Epidermal melanocyte (primary cell): Measurements from ENCODE around the gene DAG1.
"Not testable (repeated sequence)": the region's sequence is repeated elsewhere in the genome, so short reads cannot be mapped to it uniquely, and the experiment has no call there.

Experiments
- DNase-seq: peaks from one replicate; pipeline ENCODE4 v3.0.0; 2011; ENCODE audit warnings: low spot score; ENCODE audit not compliant: insufficient read length

DAG1 gene

DNA sequence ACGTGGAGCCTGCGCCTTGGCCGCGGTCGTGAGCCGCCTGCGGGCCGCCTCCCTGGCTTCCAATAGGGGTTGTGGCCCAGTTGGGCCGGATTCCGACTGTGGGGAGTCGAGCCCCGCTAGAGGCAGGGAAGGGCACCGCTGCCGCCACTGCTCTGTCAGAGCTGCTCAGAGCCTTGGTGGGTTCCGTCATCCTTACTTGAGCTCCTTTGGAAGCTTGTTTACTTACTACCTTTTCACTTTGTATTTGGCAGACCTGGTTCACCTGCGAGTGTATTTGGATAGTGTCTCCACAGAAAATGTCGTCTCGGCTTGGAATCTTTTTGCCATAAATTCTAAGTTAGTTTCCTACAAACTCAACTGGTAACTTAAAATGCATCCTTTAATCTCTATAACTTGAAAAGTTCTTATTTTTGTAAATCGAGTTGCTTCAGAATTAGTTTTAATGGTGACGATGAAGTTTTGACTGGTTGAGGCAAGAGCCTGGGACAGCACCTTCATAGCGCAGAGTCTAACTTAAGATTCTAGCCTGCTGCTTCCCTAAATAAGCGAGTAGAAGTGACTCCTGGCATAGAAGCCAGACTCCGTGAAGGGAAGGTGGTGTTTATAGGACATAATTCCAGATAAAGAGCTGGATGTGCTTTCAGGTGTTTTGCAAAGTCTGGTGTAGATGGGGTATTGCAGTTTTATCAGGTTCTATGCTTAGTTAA, 800 bp downstream of the DAG1 start:
- DNase-seq: no peak

GRCh38 chr3:49471856-49472495, 1.9 kb downstream of the DAG1 start:
- no peak for DNase-seq

- no peak for DNase-seq
Measured at GRCh38 chr3:49476563-49476962, 6.5 kb downstream of the DAG1 start.

GRCh38 chr3:49482766-49483165, 12.7 kb downstream of the DAG1 start:
- no peak for DNase-seq

DNA sequence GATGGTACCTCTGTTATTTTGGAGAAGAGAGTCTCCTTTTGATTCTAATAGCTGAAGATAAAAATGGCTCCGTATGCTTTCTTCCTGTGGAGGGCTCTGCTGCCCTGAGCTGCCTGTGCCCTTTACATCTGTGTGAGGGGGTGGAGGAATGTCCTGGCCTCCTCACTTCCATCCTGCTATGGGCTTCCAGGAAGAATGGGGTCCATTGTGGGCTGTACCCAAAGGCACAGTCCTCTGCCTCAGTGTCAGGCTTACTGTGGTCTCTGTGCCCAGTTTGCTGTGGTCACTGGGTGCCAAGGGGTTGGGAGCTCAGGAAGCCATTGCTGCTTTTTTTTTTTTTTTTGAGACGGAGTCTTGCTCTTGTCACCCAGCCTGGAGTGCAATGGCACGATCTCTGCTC, 14.4 kb downstream of the DAG1 start:
- no peak for DNase-seq

DNA sequence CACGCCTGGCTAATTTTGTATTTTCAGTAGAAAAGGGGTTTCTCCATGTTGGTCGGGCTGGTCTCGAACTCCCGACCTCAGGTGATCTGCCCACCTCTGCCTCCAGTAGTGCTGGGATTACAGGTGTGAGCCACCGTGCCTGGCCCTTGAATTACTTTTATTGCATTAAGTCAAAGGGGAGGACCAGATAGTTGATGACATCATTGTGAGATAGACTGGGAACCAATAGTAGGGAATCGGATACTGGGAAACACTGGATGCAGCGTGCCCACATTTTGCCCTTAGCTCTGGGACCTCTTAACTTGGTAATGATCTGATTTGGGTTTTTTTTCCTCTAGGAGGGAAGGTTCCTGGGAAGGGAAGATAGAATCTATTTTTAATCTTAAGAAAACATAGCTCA, 19.2 kb downstream of the DAG1 start:
- DNase-seq: no peak

DNA sequence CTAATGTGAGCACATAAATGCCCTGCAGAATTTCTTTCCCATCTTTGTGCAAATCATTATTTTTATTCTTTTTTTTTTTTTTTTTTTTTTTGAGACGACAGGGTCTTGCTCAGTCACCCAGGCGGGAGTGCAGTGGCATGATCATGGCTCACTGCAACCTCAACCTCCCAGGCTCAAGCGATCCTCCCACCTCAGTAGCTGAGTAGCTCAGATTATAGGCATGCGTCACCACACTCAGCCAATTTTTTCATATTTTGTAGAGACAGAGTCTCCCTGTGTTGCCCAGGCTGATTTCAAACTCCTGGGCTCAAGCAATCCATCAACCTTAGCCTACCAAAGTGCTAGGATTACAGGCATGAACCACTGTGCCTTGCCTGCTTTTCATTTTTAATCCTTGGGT, 22.9 kb downstream of the DAG1 start:
- DNase-seq: no peak

DNA sequence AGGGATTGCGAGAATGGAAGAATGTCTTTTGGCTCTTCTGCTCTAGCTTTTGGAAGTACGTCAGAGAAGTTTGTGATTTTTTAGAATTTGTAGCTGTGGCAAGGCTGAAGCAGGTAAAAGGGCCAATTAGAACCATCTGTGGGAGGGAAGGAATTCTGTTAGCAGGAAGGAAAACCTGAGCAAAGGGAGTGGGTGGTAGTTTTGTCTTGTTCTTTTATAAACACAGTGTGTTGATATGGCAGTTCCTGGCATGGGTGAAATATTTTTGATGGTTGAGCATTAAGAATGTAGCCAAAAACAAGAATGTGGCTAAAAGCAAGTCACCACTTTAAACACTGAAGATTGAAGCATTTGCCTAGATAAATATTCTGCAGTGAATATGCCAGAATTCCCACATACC, 23.8 kb downstream of the DAG1 start:
- no peak for DNase-seq

DNA sequence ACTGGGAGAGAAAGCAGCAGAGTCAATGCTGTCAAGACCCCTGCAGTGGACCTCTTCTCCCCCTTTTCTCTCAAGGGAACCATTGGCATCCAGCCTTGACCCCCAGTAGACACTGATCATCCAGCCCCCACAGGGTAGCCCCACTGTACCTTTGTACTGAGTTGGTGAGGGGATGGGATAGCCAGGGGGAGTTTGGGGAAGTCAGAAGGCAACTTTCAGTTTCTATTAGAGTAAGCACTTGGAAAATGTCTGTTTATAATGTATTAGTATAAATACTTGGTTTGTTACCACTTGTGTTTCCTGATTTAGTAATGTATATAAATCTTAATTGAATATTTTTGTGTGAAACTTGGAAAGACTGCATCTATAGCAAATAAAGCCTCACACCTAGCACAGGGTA, 25.0 kb downstream of the DAG1 start:
- no peak for DNase-seq

- not testable (repeated sequence) for DNase-seq
Measured at GRCh38 chr3:49496845-49497244, 26.8 kb downstream of the DAG1 start.

GRCh38 chr3:49497606-49498005, 27.5 kb downstream of the DAG1 start:
- no peak for DNase-seq

DNA sequence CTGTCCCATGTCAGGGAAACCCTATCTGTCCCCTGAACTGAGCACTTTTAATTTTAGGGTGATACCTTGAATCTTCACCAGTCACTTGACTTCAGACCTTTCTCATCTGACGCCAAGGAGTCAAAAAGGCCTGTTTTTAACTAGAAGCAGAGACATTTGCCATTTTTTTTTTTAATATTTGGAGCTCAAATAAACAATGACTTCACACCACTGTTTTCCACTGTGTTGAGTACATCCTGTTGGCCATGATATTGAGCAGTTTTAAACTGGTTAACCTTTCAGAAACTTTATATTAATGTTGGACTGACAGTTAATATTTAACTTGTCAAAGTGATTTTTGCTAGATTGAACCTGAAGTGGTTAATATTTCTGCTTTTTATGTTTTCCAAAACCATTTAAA, 28.2 kb downstream of the DAG1 start:
- DNase-seq: no peak

DNA sequence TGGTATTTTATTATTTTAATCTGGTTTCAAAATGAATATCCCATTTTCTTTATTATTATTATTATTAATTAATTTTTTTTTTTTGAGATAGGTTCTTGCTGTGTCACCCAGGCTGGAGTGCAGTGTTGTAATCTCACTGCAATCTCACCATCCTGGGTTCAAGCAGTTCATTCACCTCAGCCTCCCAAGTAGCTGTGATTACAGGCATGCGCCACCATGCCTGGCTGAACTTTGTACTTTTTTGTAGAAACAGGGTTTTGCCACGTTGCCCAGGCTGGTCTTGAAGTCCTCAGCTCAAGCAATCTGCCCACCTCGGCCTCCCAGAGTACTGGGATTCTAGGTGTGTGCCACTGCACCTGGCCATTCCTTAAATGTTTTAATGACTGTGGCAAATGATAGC, 28.6 kb downstream of the DAG1 start:
- DNase-seq: no peak

- DNase-seq: no peak
Measured at GRCh38 chr3:49500205-49500731, 30.2 kb downstream of the DAG1 start.

DNA sequence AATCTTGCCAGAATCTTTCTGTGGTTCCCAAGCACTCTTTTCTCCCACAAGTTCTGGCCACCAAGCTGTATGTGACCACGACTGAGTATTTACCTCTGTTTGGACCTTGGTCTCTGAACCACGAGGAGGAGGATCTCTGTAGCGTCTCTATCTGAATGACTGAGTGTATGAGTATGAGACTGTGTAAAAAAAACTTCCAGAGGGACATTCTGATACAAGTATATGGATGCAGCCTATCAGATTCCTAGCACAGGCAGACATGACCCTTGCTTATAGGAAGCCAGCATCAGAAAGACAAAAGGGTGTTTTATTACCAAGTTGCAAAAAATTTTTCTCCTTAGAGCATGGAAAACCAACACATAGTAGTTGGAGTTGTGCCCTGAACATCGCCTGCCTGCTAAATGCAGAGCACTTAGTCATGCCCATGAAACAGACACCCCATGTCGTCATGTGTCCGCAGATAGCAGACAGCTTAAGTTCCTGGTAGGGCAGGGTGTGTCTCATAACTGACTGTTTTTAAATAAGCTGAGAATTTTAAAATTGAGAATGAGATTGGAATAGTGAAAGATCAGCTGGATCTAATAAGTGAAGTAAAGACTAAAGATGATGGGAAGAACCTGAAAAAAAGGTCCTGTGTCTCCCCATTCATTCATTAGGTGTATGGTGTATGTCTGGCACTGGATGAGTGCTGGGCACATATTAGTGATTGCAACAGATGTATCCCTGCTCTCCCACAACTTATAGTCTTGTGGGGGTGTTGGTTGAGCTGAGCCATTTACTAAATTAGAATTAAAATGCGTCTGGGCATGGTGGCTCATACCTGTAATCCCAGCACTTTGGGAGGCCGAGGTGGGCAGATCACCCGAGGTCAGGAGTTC, 30.9 kb downstream of the DAG1 start:
- peak; percentile 72 for DNase-seq

GRCh38 chr3:49501842-49502241, 31.8 kb downstream of the DAG1 start:
- DNase-seq: no peak

- DNase-seq: no peak
Measured at GRCh38 chr3:49506906-49507305, 36.8 kb downstream of the DAG1 start.

GRCh38 chr3:49509028-49509561, 39.0 kb downstream of the DAG1 start:
- no peak for DNase-seq

DNA sequence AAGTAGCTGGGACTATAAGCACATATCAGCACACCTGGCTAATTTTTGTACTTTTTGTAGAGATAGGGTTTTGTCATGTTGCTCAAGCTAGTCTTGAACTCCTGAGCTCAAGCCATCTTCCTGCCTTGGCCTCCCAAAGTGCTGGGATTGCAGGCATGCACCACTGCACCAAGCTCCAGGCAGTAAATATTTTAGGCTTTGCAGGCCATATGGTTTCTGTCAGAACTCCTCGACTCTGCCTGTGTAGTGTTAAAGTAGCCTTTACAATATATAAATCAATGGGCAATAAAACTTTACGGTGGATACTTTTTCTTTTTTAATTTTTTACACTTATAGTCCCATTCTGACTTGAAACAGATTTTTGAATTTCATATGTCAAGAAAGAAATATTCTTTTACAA, 41.6 kb downstream of the DAG1 start:
- no peak for DNase-seq

- DNase-seq: no peak
Measured at GRCh38 chr3:49512781-49513355, 42.8 kb downstream of the DAG1 start.

- DNase-seq: no peak
Measured at GRCh38 chr3:49513494-49514124, 43.5 kb downstream of the DAG1 start.
